Mesenchymal stem cell (in vitro differentiated cells and primary cell): ENCODE measurements around the gene MT1A.

Experiments
- DNase-seq: peaks from one replicate; pipeline ENCODE4 v3.0.0-alpha.2; 2013
- H2AFZ ChIP-seq: one replicate; pipeline ENCODE4 v1.6.1; 2013; ENCODE audit warnings: low read depth, mild to moderate bottlenecking, control low read depth, inconsistent platforms, low read length, moderate library complexity
- H2AK5ac ChIP-seq: 2 replicates; pipeline ENCODE4 v1.6.1; 2013; ENCODE audit warnings: low read length, moderate library complexity, mild to moderate bottlenecking, inconsistent platforms; ENCODE audit not compliant: severe bottlenecking
- H2BK120ac ChIP-seq: one replicate; pipeline ENCODE4 v1.6.1; 2013; ENCODE audit warnings: low read depth, mild to moderate bottlenecking, inconsistent platforms, low read length, moderate library complexity
- H2BK12ac ChIP-seq, 2 experiments: one replicate each; pipeline ENCODE4 v1.6.1; 2013; ENCODE audit warnings: inconsistent platforms in 2 of 2, low read length in 2 of 2, mild to moderate bottlenecking in 2 of 2, moderate library complexity in 2 of 2, control low read depth in 1 of 2
- H2BK15ac ChIP-seq: one replicate; pipeline ENCODE4 v1.6.1; 2013; ENCODE audit warnings: mild to moderate bottlenecking, low read depth, inconsistent platforms; ENCODE audit not compliant: poor library complexity, severe bottlenecking
- H2BK5ac ChIP-seq: 2 replicates; pipeline ENCODE4 v1.6.1; 2013; ENCODE audit warnings: low read depth, mild to moderate bottlenecking, low read length, control low read depth, inconsistent platforms; ENCODE audit not compliant: poor library complexity, severe bottlenecking
- H3K14ac ChIP-seq, 2 experiments: one replicate each; pipeline ENCODE4 v1.6.1; 2013; ENCODE audit warnings: inconsistent platforms in 2 of 2, low read length in 2 of 2, control low read depth in 1 of 2, mild to moderate bottlenecking in 1 of 2, moderate library complexity in 1 of 2
- H3K18ac ChIP-seq, 2 experiments: one replicate each; pipeline ENCODE4 v1.6.1; 2013; ENCODE audit warnings: inconsistent platforms in 2 of 2, low read length in 2 of 2, control low read depth in 1 of 2, low read depth in 1 of 2, mild to moderate bottlenecking in 1 of 2
- H3K23ac ChIP-seq, 2 experiments: one replicate each; pipeline ENCODE4 v1.6.1; 2013; ENCODE audit warnings: inconsistent platforms in 2 of 2, low read length in 2 of 2, mild to moderate bottlenecking in 2 of 2, moderate library complexity in 2 of 2, control low read depth in 1 of 2
- H3K27ac ChIP-seq: 2 replicates; pipeline ENCODE4 v1.5.1; 2013; ENCODE audit warnings: mild to moderate bottlenecking, moderate library complexity, low read length, control low read depth, inconsistent platforms; ENCODE audit not compliant: poor library complexity, severe bottlenecking
- H3K27me3 ChIP-seq, 2 experiments: 2 replicates each; pipeline versions ENCODE4 v1.6.1 to v1.7.0; 2013; ENCODE audit warnings: low read length in 2 of 2, mild to moderate bottlenecking in 2 of 2, moderate library complexity in 2 of 2, control low read depth in 1 of 2, inconsistent platforms in 1 of 2; ENCODE audit not compliant: control insufficient read depth in 1 of 2, insufficient read depth in 1 of 2
- H3K36me3 ChIP-seq, 2 experiments: 2 replicates each; pipeline versions ENCODE4 v1.6.1 to v1.7.0; 2013; ENCODE audit warnings: low read length in 2 of 2, control low read depth in 1 of 2, inconsistent platforms in 1 of 2, low read depth in 1 of 2, mild to moderate bottlenecking in 1 of 2; ENCODE audit not compliant: insufficient read depth in 2 of 2, control insufficient read depth in 1 of 2
- H3K4ac ChIP-seq, 2 experiments: one replicate each; pipeline ENCODE4 v1.6.1; 2013; ENCODE audit warnings: inconsistent platforms in 2 of 2, low read length in 2 of 2, mild to moderate bottlenecking in 2 of 2, moderate library complexity in 2 of 2, control low read depth in 1 of 2, low read depth in 1 of 2
- H3K4me1 ChIP-seq: 2 replicates; pipeline ENCODE4 v1.6.1; 2013; ENCODE audit warnings: low read depth, low read length, control low read depth; ENCODE audit not compliant: control insufficient read depth, insufficient read depth
- H3K4me2 ChIP-seq: 2 replicates; pipeline ENCODE4 v1.6.1; 2013; ENCODE audit warnings: low read length, mild to moderate bottlenecking, inconsistent platforms; ENCODE audit not compliant: poor library complexity, severe bottlenecking
- H3K4me3 ChIP-seq, 2 experiments: 2 replicates each; pipeline versions ENCODE4 v1.5.1 to v1.7.0; 2013; ENCODE audit warnings: low read length in 2 of 2, mild to moderate bottlenecking in 2 of 2, control low read depth in 1 of 2, low read depth in 1 of 2; ENCODE audit not compliant: insufficient read depth in 1 of 2
- H3K79me1 ChIP-seq: replicated peaks from 2 replicates; pipeline ENCODE4 v1.6.1; 2013; ENCODE audit warnings: mild to moderate bottlenecking, control low read depth, low read length, inconsistent platforms; ENCODE audit not compliant: poor library complexity, severe bottlenecking
- H3K9ac ChIP-seq: 2 replicates; pipeline ENCODE4 v1.7.0; 2013; ENCODE audit warnings: mild to moderate bottlenecking, low read length, moderate library complexity
- H3K9me3 ChIP-seq: 2 replicates; pipeline ENCODE4 v1.7.0; 2013; ENCODE audit warnings: mild to moderate bottlenecking, low read length; ENCODE audit not compliant: control insufficient read depth
- H4K8ac ChIP-seq: one replicate; pipeline ENCODE4 v1.6.1; 2013; ENCODE audit warnings: inconsistent platforms, mild to moderate bottlenecking, low read length, moderate library complexity
- H4K91ac ChIP-seq: one replicate; pipeline ENCODE4 v1.6.1; 2013; ENCODE audit warnings: mild to moderate bottlenecking, low read length, inconsistent platforms
- WGBS: methylation state at CpG from one replicate; pipeline ENCODE4 v1.1.7; 2013; ENCODE audit warnings: mixed read lengths; 5-methylcytosine and 5-hydroxymethylcytosine counted together

Gene MT1A

DNA sequence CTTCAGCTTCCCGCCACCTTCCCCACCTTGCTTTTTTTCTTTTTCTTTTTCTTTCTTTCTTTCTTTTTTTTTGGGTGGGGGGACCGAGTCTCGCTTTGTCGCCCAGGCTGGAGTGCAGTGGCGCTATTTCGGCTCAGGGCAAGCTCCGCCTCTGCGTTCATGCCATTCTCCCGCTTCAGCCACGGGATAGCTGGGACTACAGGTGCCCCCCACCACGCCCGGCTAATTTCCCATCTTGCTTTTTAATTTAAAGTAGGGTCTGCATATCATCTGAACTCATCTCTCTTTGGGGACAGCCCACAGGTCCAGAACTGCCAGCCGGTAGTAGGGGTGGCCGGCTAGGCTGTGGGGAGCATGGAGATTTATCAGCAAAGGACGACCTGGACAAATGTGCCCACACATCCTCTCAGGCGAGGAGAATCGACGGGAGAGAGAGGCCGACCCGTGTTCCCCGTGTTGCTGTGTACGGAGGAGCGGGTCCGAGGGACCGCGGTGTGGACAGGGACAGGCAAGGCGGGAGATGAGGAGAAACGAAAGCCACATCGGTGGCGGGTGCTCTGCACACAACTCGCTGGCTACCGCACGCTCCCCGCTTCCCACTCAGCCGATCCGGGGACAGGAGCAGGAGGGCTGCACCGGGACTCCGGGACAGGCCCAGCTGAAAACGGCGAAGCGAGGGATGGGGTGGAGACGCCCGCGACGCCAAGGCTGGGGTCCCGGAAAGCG is 3.6 kb upstream of the MT1A start:
- H3K9me3 ChIP-seq: no peaks in the 10 kb centered on the region
- no peak overlapping the region for H3K14ac ChIP-seq
- H3K79me1 ChIP-seq: no peaks in the 10 kb centered on the region
- H2AFZ ChIP-seq: no peak overlapping the region
- H2BK120ac ChIP-seq: no peak overlapping the region
- H3K27ac ChIP-seq: no peak overlapping the region
- H2BK15ac ChIP-seq: no peak overlapping the region
- H3K4me3 ChIP-seq: no peak overlapping the region
- DNase-seq: no peak
- WGBS: 3% methylated on average over 43 of the region's 47 CpGs
- no peak overlapping the region for H3K18ac ChIP-seq
- H3K4ac ChIP-seq: no peak overlapping the region
- no peaks in the 10 kb centered on the region for H3K36me3 ChIP-seq
- no peak overlapping the region for H2AK5ac ChIP-seq
- H2BK12ac ChIP-seq: no peak overlapping the region
- H3K9ac ChIP-seq: no peak overlapping the region
- H3K23ac ChIP-seq: no peak overlapping the region
- no peak overlapping the region for H2BK5ac ChIP-seq
- H4K8ac ChIP-seq: no peak overlapping the region
- no peak overlapping the region for H4K91ac ChIP-seq
- peak overlapping the region; percentile 26 for H3K4me2 ChIP-seq
- peaks cover 24% of the 10 kb centered on the region for H3K4me1 ChIP-seq
- peaks cover 16 to 79% of the 10 kb centered on the region in 2 experiments for H3K27me3 ChIP-seq

DNA sequence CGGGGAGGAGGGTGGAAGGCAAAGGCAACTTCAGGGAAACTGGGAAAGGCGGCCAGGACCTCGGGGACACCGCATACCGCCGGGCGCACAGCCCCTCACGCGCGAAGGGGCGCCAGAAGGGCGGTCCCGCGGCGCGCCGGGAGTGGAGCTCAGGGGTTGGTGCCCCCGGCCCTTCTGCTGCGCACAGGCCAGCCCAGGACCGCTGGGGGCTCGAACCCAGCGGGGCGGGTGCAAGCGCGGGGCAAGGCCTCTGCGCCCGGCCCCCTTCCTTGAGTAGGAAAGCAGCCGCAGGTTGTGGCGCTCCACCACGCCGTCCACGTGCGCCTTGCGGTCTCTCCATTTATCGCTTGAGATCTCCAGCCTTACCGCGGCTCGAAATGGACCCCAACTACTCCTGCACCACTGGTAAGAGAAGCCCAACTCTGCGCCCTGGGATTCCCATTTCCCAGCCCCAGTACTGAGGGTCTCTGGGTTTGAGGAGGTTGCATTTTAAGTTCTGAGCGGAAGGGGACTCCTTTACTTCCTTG is 3.0 kb upstream of the MT1A start:
- Histone ChIP-seq H3K4me1 (peaks cover 24% of the 10 kb centered on the region), H3K4me2 (peak overlapping the region; percentile 26), H4K91ac (no peak overlapping the region), H3K27me3 (peaks cover 16 to 82% of the 10 kb centered on the region in 2 experiments), H2BK12ac (no peak overlapping the region), H2BK5ac (no peak overlapping the region), H3K79me1 (no peaks in the 10 kb centered on the region), H3K9ac (no peak overlapping the region), H2AK5ac (no peak overlapping the region), H3K4me3 (no peak overlapping the region), H3K23ac (no peak overlapping the region), H3K4ac (no peak overlapping the region), H3K9me3 (no peaks in the 10 kb centered on the region), H4K8ac (no peak overlapping the region), H3K27ac (no peak overlapping the region), H3K18ac (no peak overlapping the region), H3K14ac (no peak overlapping the region), H3K36me3 (no peaks in the 10 kb centered on the region), H2BK120ac (no peak overlapping the region), H2AFZ (no peak overlapping the region), H2BK15ac (no peak overlapping the region)
- 2% methylated on average over 39 of the region's 40 CpGs for WGBS
- no peak for DNase-seq

DNA sequence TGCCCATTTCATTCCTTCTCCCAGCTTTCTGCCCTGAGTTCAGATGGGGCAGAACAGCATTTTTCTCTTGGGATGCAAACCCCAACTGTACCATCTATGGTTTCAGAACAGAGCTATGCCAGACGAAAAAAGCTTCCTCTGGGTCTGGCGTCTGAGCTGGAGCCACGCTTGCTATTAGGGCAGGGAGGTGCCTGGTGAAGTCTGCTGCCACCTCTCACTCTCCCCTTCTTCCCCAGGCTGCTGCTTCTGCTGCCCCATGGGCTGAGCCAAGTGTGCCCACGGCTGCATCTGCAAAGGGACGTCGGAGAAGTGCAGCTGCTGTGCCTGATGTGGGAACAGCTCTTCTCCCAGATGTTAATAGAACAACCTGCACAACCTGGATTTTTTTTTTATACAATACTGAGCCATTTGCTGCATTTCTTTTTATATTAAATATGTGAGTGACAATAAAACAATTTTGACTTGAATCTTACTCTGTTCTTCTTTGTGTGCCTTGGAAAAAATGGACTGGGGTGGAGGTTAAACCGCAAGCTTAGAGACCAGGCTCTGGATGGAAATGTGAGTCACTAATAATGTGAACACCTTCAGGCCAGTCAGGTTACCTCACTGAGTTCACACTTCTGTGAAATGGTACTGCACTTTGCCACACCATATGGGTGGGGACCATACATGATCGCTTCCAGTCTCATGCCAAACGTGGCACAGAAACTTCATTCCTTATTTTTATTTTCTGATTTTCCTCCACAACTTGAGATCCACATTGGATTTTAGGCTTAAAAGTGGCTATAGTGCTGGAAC is 1.7 kb upstream of the MT1A start:
- no peak overlapping the region for H2BK12ac ChIP-seq
- H2AFZ ChIP-seq: no peak overlapping the region
- H4K91ac ChIP-seq: no peak overlapping the region
- H3K4me1 ChIP-seq: peaks cover 24% of the 10 kb centered on the region
- H3K23ac ChIP-seq: no peak overlapping the region
- H2BK5ac ChIP-seq: no peak overlapping the region
- H3K4me3 ChIP-seq: no peak overlapping the region
- H3K9me3 ChIP-seq: no peaks in the 10 kb centered on the region
- no peak overlapping the region for H3K4ac ChIP-seq
- H4K8ac ChIP-seq: no peak overlapping the region
- no peak overlapping the region for H3K9ac ChIP-seq
- H3K4me2 ChIP-seq: no peak overlapping the region
- no peak for DNase-seq
- H3K79me1 ChIP-seq: no peaks in the 10 kb centered on the region
- no peak overlapping the region for H3K14ac ChIP-seq
- no peak overlapping the region for H3K18ac ChIP-seq
- H2BK15ac ChIP-seq: no peak overlapping the region
- WGBS: 17% methylated on average over 9 of the region's 9 CpGs
- peaks cover 16 to 89% of the 10 kb centered on the region in 2 experiments for H3K27me3 ChIP-seq
- H2BK120ac ChIP-seq: no peak overlapping the region
- H3K36me3 ChIP-seq: no peaks in the 10 kb centered on the region
- H2AK5ac ChIP-seq: no peak overlapping the region
- H3K27ac ChIP-seq: no peak overlapping the region

DNA sequence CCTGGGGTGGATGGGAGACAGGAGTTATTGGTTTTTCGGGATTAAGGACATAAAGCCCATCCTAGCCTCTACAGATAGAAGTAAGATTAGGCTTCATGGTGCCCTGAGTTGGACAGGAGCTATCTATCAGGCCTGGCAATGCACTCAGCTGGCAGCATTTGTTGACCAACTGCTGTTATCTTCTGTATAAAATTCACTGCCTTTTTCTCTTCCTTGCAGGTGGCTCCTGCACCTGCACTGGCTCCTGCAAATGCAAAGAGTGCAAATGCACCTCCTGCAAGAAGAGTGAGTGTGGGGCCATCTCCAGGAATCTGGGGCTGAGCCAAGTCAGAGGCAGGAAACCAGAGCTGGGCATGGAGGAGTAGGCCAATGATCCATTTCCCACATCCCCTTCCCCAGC is 579 bp downstream of the MT1A start:
- H2BK5ac ChIP-seq: no peak overlapping the region
- no peak overlapping the region for H2BK12ac ChIP-seq
- no peak overlapping the region for H2AK5ac ChIP-seq
- H3K4ac ChIP-seq: no peak overlapping the region
- peaks cover 17 to 94% of the 10 kb centered on the region in 2 experiments for H3K27me3 ChIP-seq
- no peak overlapping the region for H3K4me2 ChIP-seq
- H4K91ac ChIP-seq: no peak overlapping the region
- no peak overlapping the region for H3K18ac ChIP-seq
- H3K23ac ChIP-seq: no peak overlapping the region
- H2AFZ ChIP-seq: no peak overlapping the region
- DNase-seq: no peak
- H3K14ac ChIP-seq: no peak overlapping the region
- 60% methylated on average over 1 of the region's 1 CpG for WGBS
- H3K79me1 ChIP-seq: no peaks in the 10 kb centered on the region
- H3K9ac ChIP-seq: no peak overlapping the region
- no peak overlapping the region for H4K8ac ChIP-seq
- H3K36me3 ChIP-seq: no peaks in the 10 kb centered on the region
- H2BK15ac ChIP-seq: no peak overlapping the region
- H3K4me3 ChIP-seq: no peak overlapping the region
- H2BK120ac ChIP-seq: no peak overlapping the region
- H3K9me3 ChIP-seq: no peaks in the 10 kb centered on the region
- H3K27ac ChIP-seq: no peak overlapping the region
- H3K4me1 ChIP-seq: peaks cover 26% of the 10 kb centered on the region
